Cerebellar cortex (tissue), 1 donor: ENCODE measurements around the gene UBE2B.
"Not testable (repeated sequence)": the region's sequence is repeated elsewhere in the genome, so short reads cannot be mapped to it uniquely, and the experiment has no call there.

Experiments
- DNase-seq: peaks from one replicate; pipeline ENCODE4 v3.0.0-alpha.2; 2015; ENCODE audit warnings: low spot score

UBE2B gene

DNA sequence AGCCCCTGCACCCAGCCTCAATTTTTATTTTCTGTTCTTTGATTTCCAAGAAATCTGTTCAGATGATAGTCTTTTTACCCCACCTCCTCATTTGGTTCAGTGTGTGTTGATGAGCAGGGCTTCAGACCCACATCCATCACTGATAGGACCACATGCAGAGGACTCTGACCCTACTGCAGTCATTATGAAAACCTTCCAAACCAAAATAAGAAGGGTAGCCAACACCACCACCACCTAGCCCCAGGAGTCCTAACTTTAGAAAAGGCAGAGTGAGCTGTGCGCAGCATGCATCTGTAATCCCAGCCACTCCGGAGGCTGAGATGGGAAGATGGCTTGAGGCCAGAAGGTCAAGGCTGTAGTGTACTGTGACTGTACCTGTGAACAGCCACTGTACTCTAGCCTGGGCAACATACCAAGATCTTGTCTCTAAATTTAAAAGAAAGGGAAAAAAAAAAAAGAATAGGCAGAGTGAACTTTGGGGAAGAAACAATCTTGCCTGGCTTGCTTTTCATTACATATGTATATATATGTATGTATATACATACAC, 27.3 kb downstream of the UBE2B start:
- DNase-seq = no peak

- DNase-seq = no peak
Measured at GRCh38 chr5:134403951-134404350, 32.6 kb downstream of the UBE2B start.

GRCh38 chr5:134406390-134406789, 35.0 kb downstream of the UBE2B start:
- DNase-seq = no peak

DNA sequence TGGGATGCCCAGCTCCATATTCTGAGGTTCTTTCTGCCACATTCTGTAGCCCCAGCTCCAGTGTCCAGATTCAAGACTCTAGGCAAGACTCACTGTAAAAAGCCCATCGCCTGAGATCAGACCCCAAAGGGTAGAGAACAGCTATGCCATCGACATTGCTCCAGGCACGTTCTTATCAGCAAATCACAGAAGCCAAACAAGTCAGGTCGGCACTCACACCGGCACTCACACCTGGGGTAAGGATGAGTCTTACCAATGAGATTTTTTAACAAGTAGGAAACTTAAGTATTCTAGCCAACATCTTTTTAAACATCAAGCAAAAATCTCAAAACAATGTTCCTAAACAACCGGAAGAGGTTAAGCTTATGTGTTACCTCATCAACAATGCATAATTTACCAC, 38.0 kb downstream of the UBE2B start:
- DNase-seq = no peak

DNA sequence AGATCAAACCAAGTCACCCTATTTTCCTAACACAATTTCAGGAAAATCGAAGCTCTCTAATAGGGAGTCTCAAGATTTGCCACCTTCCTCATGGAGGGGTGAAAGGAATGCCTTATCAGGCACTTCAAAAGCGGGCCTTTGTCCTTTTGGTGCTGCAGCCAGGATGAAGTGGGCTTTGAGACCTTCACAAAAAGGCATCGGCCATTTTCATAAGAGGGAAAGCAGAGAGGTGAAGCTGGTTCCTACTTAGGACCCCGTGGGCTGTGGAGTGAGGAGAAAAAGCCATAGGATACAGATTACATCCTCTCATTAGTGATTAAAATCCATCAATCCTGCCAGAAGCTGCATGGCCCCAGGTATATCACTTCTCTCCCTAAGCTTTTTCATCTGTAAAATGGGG, 39.5 kb downstream of the UBE2B start:
- DNase-seq = no peak

GRCh38 chr5:134411228-134411545, 39.8 kb downstream of the UBE2B start:
- DNase-seq = no peak

GRCh38 chr5:134411546-134412266, 40.3 kb downstream of the UBE2B start, which contains the start of gene CDKN2AIPNL:
Gene CDKN2AIPNL, minus strand, starts transcription at chr5:134411881. Its CDS starts 27 bp downstream, at chr5:134411854.
- peak; percentile 86 for DNase-seq

DNA sequence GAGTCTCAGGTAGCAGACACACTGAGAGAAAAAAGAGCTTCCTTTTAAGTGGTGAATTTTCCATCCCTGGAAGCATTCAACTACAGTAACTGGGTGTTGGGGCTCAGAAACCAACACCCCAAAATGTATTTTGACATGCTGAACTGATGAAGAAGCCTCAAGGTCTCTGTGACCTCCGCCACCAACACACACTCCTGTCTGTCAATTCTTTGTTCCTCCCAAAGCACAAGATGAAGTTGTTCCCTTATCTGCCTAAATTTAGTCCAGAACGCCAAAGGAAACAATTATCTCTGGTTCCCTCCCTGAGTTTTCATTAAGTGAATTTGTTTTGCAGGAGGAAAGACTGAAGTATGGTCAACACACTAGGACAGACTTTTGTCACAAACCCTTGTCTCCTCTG, 41.7 kb downstream of the UBE2B start:
- DNase-seq = no peak

- no peak for DNase-seq
Measured at GRCh38 chr5:134417707-134418106, 46.3 kb downstream of the UBE2B start.

GRCh38 chr5:134418958-134419357, 47.6 kb downstream of the UBE2B start:
- DNase-seq = no peak

- no peak for DNase-seq
Measured at GRCh38 chr5:134420343-134420742, 49.0 kb downstream of the UBE2B start.

DNA sequence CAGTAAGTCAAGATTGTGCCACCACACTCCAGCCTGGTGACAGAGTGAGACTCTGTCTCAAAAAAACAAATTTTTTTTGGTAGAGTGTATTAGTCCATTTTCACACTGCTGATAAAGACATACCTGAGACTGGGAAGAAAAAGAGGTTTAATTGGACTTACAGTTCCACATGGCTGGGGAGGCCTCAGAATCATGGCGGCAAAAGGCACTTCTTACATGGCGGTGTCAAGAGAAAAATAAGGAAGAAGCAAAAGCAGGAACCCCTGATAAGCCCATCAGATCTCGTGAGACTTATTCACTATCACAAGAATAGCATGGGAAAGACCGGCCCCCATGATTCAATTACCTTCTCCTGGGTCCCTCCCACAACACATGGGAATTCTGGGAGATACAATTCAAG, 49.7 kb downstream of the UBE2B start:
- not testable (repeated sequence) for DNase-seq

DNA sequence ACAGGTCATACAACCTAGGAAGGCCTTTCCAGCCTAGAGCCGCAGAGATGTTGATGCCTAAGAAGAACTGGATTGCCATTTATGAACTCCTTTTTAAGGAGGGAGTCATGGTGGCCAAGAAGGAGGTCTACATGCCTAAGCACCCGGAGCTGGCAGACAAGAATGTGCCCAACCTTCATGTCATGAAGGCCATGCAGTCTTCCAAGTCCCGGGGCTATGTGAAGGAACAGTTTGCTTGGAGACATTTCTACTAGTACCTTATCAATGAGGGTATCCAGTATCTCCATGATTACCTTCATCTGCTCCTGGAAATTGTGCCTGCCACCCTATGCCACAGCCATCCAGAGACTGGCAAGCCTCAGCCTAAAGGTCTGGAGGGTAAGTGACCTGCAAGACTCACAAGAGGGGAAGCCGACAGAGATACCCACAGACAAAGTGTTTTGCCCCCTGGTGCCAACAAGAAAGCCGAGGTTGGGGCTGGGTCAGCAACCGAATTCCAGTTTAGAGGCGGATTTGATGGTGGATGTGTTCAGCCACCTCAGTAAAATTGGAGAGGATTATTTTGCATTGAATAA, 51.5 kb downstream of the UBE2B start:
- DNase-seq = no peak

DNA sequence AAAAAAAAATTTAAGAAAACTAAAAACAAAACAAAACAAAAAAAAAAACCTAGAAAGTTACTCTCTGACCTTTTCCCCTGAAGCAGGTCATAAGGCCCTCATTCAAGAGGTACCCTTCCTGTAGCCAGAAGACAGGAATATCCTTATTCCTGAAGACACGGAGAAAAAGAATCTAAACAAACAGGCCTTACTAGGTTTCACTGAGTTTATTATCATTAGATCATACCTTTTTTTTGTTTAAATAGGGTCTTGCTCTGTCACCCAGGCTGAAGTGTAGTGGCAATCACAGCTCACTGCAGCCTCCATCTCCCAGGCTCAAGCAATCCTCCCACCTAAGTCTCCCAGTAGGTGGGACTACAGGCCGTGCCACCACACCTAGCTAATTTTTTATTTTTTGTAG, 52.0 kb downstream of the UBE2B start:
- no peak for DNase-seq

GRCh38 chr5:134426361-134426760, 55.0 kb downstream of the UBE2B start:
- DNase-seq = no peak

GRCh38 chr5:134427540-134428041, 56.2 kb downstream of the UBE2B start:
- DNase-seq = no peak

DNA sequence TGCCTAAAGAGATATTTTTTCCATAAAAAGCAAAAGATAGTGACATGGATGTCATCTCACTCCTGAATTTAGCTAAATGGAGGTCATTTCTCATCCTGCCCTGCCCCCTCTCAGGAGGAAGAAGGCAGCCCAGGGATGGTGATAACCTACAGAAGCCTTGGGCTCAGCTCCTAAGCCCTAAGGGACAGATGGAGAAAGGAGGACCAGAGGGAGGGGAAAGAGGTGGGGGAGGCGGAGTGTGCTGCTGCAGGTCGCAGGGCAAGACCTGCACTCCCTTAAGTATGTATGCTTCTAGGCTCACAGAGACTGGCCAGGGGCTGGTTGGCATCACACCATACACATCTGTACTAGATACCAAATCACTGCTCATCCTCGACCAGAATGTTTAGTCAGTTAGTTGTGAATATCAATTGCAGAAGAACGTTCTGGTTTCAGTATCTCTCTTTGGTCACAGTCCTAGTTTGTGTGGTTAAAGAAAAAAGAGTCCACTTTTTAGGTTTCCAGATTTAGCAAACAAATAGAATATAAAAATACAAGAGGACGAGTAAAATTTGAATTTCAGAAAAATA, 58.7 kb downstream of the UBE2B start:
- DNase-seq = no peak

DNA sequence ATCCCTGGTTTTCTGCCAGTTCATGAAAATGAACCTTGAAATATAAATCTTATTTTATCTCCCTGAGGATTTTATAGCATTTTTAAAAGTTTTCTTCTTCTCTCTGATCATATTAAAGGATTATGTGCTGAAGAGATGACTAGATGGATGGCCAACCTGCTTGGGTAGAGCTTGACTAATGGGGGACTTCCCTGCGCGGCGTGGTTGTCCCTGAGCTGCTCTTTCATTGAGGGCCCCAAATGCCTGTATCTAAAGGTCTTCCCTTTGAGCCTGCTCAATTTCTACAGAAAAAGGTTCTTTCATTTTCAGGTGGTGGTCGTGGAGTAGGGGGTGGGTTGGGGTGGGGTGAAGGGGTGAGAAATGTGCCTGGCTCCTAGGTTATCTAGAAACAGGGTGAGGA, 60.8 kb downstream of the UBE2B start:
- DNase-seq = no peak

DNA sequence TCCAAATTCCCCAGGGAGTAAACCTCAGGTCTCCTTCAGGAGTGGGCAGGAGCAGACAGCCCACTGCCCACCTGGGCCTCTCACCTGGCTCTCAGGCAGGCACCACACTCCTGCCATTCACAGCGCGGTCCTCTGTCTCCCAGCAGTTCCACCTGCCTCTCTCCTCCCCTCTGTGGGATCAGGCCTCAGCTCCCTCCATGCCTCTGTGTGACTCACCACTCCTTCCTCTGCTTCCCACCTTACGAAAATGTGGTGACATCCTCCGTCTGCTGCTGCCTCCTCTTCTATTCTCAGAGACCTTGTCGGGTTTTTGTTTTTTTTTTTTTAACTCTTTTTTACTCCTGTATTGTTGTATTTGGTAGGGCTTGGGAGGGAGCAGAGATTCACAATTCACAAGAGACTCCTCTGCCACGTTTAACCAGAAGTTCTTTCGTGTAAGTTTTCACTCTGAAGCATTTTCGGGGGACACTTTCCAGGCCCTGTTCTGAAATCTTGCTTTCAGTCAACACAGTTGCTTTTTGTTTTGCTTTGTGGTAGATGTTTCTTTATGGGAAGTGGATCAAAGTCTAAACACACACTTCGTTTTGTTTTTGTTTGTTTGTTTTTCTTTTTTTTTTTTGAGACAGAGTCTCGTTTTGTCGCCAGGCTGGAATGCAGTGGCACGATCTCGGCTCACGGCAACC, 61.4 kb downstream of the UBE2B start:
- DNase-seq = no peak

GRCh38 chr5:134435560-134435959, 64.2 kb downstream of the UBE2B start:
- no peak for DNase-seq

DNA sequence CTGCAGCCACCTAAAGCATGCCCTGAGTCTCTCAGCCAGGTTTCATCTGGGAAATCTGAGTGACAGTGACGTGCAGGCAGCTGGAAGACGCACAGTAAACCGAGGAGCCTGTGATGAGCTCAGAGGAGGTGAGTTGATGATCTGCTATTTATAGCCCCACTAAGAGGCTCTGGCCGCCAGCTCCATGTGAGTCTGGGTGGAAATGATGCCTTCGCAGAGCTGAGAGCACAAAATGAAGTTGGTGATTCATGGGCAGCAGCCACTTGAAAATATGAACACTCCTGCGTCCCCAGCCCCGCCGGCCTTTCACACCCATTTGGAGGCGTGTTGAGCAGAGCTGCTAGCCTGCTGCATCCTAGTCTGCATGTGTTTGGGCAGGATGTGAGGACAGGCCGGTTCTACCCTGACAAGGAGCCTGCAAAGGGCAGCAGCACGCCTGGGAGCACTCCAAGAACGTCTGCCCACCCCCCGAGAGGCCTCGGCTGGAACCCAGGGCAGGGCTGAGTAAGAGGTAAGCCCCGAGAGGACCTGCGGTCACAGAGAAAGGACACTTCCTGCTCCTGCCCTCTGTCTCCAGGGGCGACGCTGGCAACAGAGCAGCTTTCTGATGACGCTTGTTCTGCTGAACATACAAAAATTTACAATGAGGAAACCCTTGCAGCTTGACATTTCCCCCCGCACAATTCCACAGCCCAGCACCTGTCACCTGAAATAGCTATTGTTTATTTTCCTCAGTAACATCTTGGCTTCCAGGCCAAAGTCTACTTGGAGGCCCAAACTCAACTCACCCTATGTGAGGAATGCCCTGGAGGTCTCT, 65.4 kb downstream of the UBE2B start:
- DNase-seq = peak; percentile 67

GRCh38 chr5:134437340-134437846, 66.0 kb downstream of the UBE2B start:
- no peak for DNase-seq
